K562 (cell line): ENCODE data around the gene SZT2. TPM values are rescaled to one million over a fixed set of nuclear protein-coding genes. Genes with fewer than 3 reads are reported as not detected.

Source experiments
- ATF4 ChIP-seq: fragments of 450-650 bp; formaldehyde crosslinking; IDR thresholded peaks from 2 replicates; pipeline ENCODE4 v1.4.0; 2022; ENCODE audit warnings: mild to moderate bottlenecking, moderate library complexity
- CHD2 ChIP-seq: IDR thresholded peaks from 2 replicates; pipeline ENCODE4 v1.6.1; 2011; ENCODE audit warnings: low read depth, low read length
- CTCFL ChIP-seq: IDR thresholded peaks from 2 replicates; pipeline ENCODE4 v1.6.1; 2011; ENCODE audit warnings: borderline replicate concordance, low read depth, mild to moderate bottlenecking, moderate library complexity, low read length; ENCODE audit not compliant: insufficient read depth, poor library complexity, severe bottlenecking
- EHMT2 ChIP-seq: fragments of 450-650 bp; IDR thresholded peaks from 2 replicates; pipeline ENCODE4 v1.6.1; 2018; ENCODE audit warnings: antibody characterized with exemption
- ELF2 ChIP-seq: fragments of 250-450 bp; sonication (Bioruptor Pico); IDR thresholded peaks from 2 replicates; pipeline ENCODE4 v1.5.0; 2021; ENCODE audit warnings: mild to moderate bottlenecking
- ETS1 ChIP-seq: conservative IDR thresholded peaks from 2 replicates; pipeline ENCODE4 v1.6.1; 2011; ENCODE audit warnings: low read depth, mild to moderate bottlenecking, low read length; ENCODE audit not compliant: control insufficient read depth
- ETV6 ChIP-seq, 3 experiments: fragments of 150-350 bp in 1 of 3; sonication (generic) in 1 of 3; formaldehyde crosslinking in 1 of 3; IDR thresholded peaks; 2 replicates each; pipeline versions ENCODE4 v1.6.1 to v1.8.0; 2014 to 2022; ENCODE audit warnings: borderline replicate concordance in 2 of 3, low read depth in 2 of 3, antibody characterized with exemption in 1 of 3, low read length in 1 of 3, mild to moderate bottlenecking in 1 of 3, missing genetic modification reagents in 1 of 3
- FUS ChIP-seq: fragments of 200-400 bp; formaldehyde crosslinking; optimal IDR thresholded peaks from 2 replicates; pipeline ENCODE3; 2017; ENCODE audit warnings: low read depth, low read length
- HIVEP1 ChIP-seq: fragments of 250-450 bp; sonication (Bioruptor Pico); IDR thresholded peaks from 2 replicates; pipeline ENCODE4 v1.4.0; 2020; ENCODE audit warnings: mild to moderate bottlenecking
- KLF16 ChIP-seq: IDR thresholded peaks from 2 replicates; pipeline ENCODE4 v1.6.1; 2016; ENCODE audit warnings: antibody characterized with exemption
- L3MBTL2 ChIP-seq: fragments of 450-650 bp; IDR thresholded peaks from 2 replicates; pipeline ENCODE4 v1.6.1; 2016; ENCODE audit warnings: mild to moderate bottlenecking, moderate library complexity
- MECOM ChIP-seq: fragments of 250-450 bp; sonication (Bioruptor Pico); IDR thresholded peaks from 2 replicates; pipeline ENCODE4 v1.8.0; 2022; ENCODE audit warnings: inconsistent platforms
- MTA1 ChIP-seq: fragments of 450-650 bp; IDR thresholded peaks from 2 replicates; pipeline ENCODE4 v1.6.1; 2017; ENCODE audit warnings: borderline replicate concordance
- MYBL2 ChIP-seq, 2 experiments: fragments of 450-650 bp in 1 of 2; sonication (generic) in 1 of 2; formaldehyde crosslinking in 1 of 2; IDR thresholded peaks; 2 replicates each; pipeline versions ENCODE4 v1.6.1 to v1.8.1; 2017 to 2022; ENCODE audit warnings: borderline replicate concordance in 1 of 2, inconsistent platforms in 1 of 2, low read depth in 1 of 2, mild to moderate bottlenecking in 1 of 2, missing genetic modification reagents in 1 of 2, moderate library complexity in 1 of 2
- PHF21A ChIP-seq: fragments of 450-650 bp; IDR thresholded peaks from 2 replicates; pipeline ENCODE4 v1.6.1; 2017; ENCODE audit warnings: low read depth, borderline replicate concordance
- USF2 ChIP-seq: sonication (generic); formaldehyde crosslinking; IDR thresholded peaks from 2 replicates; pipeline ENCODE4 v1.5.0; 2020; ENCODE audit warnings: missing genetic modification reagents
- ZNF143 ChIP-seq: sonication (generic); formaldehyde crosslinking; IDR thresholded peaks from 2 replicates; pipeline ENCODE4 v1.9.0; 2022; ENCODE audit warnings: mild to moderate bottlenecking, missing genetic modification reagents
- ZNF174 ChIP-seq: fragments of 250-450 bp; sonication (Bioruptor Pico); IDR thresholded peaks from 2 replicates; pipeline ENCODE4 v1.4.0; 2020; ENCODE audit warnings: mild to moderate bottlenecking
- ZNF395 ChIP-seq: fragments of 200-800 bp; sonication (Bioruptor generic); IDR thresholded peaks from 2 replicates; pipeline ENCODE4 v1.6.1; 2017; ENCODE audit warnings: missing genetic modification characterization, missing compliant biosample characterization
- ZNF778 ChIP-seq: fragments of 450-650 bp; formaldehyde crosslinking; IDR thresholded peaks from 2 replicates; pipeline ENCODE4 v1.4.0; 2020; ENCODE audit warnings: mild to moderate bottlenecking, moderate library complexity
- polyA plus RNA-seq, 8 experiments: library from polyadenylated mRNA; depleted of rRNA in 4 of 8; stranded (reverse) in 5 of 8; unstranded in 3 of 8; fragments of >200 nt; fragmentation: Nextera tagmentation in 2 of 8; fragmentation: Illumina TruSeq in 1 of 8; extraction: Ambion mirVana in 2 of 8; extraction: Trizol in 1 of 8; gene quantifications; 2 replicates each; pipeline versions ENCODE4 v1.2.1 to v1.2.3, GENCODE V29; 2011 to 2014; ENCODE audit warnings: inconsistent platforms in 1 of 8, missing spikeins in 1 of 8
- total RNA-seq, 7 experiments: library from RNA; depleted of rRNA in 6 of 7; stranded (reverse); fragments of >200 nt in 6 of 7; fragmentation: Illumina TruSeq in 2 of 7; extraction: Trizol in 2 of 7; gene quantifications; 2 replicates each; pipeline versions ENCODE4 v1.2.1 to v1.2.3, GENCODE V29; 2011 to 2021; ENCODE audit warnings: low replicate concordance in 1 of 7

The SZT2 gene
- total and polyA plus RNA-seq, 9 of the 15 experiments (the other 6 are each of a cell fraction or from before 2014, with no cell fraction given), result 0.88 to 31.0 (median 12.8) TPM

- TF ChIP-seq ZNF395 (CRISPR knock-in tag), result peak; percentile 40; the same call in 1 of the 2 replicates
- TF ChIP-seq MECOM, result 0 out of 2 replicates have a peak, but pooled peaks have one; percentile 30
- peak; percentile 53 for TF ChIP-seq CHD2
- TF ChIP-seq HIVEP1, result no peak
- TF ChIP-seq MYBL2 (IDR thresholded peaks at IDR 0.05; ENCODE audit: low read depth), result no peak
- no peak for TF ChIP-seq MYBL2 (CRISPR knock-in tag; IDR thresholded peaks at IDR 0.05; ENCODE audit: borderline replicate concordance)
- TF ChIP-seq FUS, result no peak
- TF ChIP-seq ZNF174, result no peak
- no peak for TF ChIP-seq ETV6 (IDR thresholded peaks at IDR 0.05; ENCODE audit: borderline replicate concordance in 1 of 2, low read depth in 2 of 2, low read length in 1 of 2)
- TF ChIP-seq ETV6 (CRISPR knock-in tag; IDR thresholded peaks at IDR 0.05; ENCODE audit: borderline replicate concordance), result no peak
- TF ChIP-seq CTCFL, result no peak
- peak; percentile 66; the same call in 1 of the 2 replicates for TF ChIP-seq EHMT2
- peak; percentile 93 for TF ChIP-seq ELF2 (CRISPR knock-in tag)
- 0 out of 2 replicates have a peak, but pooled peaks have one; percentile 7 for TF ChIP-seq ZNF143 (CRISPR knock-in tag)
- peak; percentile 61 for TF ChIP-seq MTA1
- TF ChIP-seq KLF16, result no peak
- no peak for TF ChIP-seq ZNF778
- TF ChIP-seq ATF4 (CRISPR knock-in tag), result peak; percentile 69; the same call in 1 of the 2 replicates
- TF ChIP-seq USF2 (CRISPR knock-in tag), result no peak
- 0 out of 2 replicates have a peak, but pooled peaks have one; percentile 17 for TF ChIP-seq PHF21A
- peak; percentile 75 for TF ChIP-seq L3MBTL2
- TF ChIP-seq ETS1, result no peak; the same call in 1 of the 2 replicates
Observed at GRCh38 chr1:43389326-43390313, at the start of gene SZT2, which contains the start of gene MED8 (continued).
